A549 (cell line): ENCODE data around the gene EPHB6. TPM values are rescaled to one million over a fixed set of nuclear protein-coding genes. Genes with fewer than 3 reads are reported as not detected.

Source experiments
- ATAC-seq, 2 experiments: fragments of 200-7000 bp in 1 of 2; fragments of >200 bp in 1 of 2; cut with Nextera tagmentation in 1 of 2; cut with Tn5 transposase in 1 of 2; 3 replicates each; pipeline versions ENCODE4 v1.8.0 to v1.9.1; 2018 to 2020; ENCODE audit warnings: mild to moderate bottlenecking in 1 of 2, moderate library complexity in 1 of 2
- CTCF ChIA-PET: fragments of 300-600 bp; sonication (Branson Sonifier 250); formaldehyde crosslinking; extraction: SDS; loops from one replicate; lab custom pipeline; 2021; ENCODE audit warnings: antibody characterized with exemption, inconsistent platforms; lab: Yijun Ruan, JAX
- POLR2A ChIA-PET: fragments of 350-600 bp; formaldehyde crosslinking; extraction: SDS; loops from one replicate; lab custom pipeline; 2021; ENCODE audit warnings: antibody characterized with exemption, inconsistent platforms; lab: Yijun Ruan, JAX
- DNase-seq, 2 experiments: peaks; one replicate each; pipeline versions ENCODE4 v3.0.0 to v3.0.0-alpha.2; 2011 to 2016; ENCODE audit warnings: low read depth in 1 of 2, low spot score in 1 of 2
- FAIRE-seq: peaks from 2 replicates; lab custom pipeline; 2011; peaks lifted over from hg19 to GRCh38; lab: Jason Lieb, UNC
- H3K27ac ChIP-seq, 2 experiments: fragments of >200 bp; sonication (Bioruptor Twin); formaldehyde crosslinking; 3 replicates each; pipeline ENCODE4 v1.5.1; 2016 to 2017
- H3K4me1 ChIP-seq: fragments of >200 bp; sonication (Bioruptor Twin); formaldehyde crosslinking; 3 replicates; pipeline ENCODE4 v1.6.1; 2016
- H3K4me2 ChIP-seq: fragments of >200 bp; sonication (Bioruptor Twin); formaldehyde crosslinking; 3 replicates; pipeline ENCODE4 v1.6.1; 2016
- H3K4me3 ChIP-seq: fragments of >200 bp; sonication (Bioruptor Twin); formaldehyde crosslinking; 3 replicates; pipeline ENCODE4 v1.5.1; 2016
- H3K9me3 ChIP-seq: fragments of >200 bp; sonication (Bioruptor Twin); formaldehyde crosslinking; 3 replicates; pipeline ENCODE4 v1.6.1; 2016
- BCL3 ChIP-seq: fragments of >200 bp; sonication (Bioruptor Twin); formaldehyde crosslinking; IDR thresholded peaks from 3 replicates; pipeline ENCODE4 v1.6.1; 2016
- CBX2 ChIP-seq: fragments of 200-600 bp; sonication (generic); IDR thresholded peaks from 2 replicates; pipeline ENCODE4 v1.6.1; 2016; ENCODE audit warnings: low read depth, mild to moderate bottlenecking, borderline replicate concordance
- CEBPB ChIP-seq, 2 experiments: fragments of >200 bp in 1 of 2; sonication (Bioruptor Twin) in 1 of 2; formaldehyde crosslinking in 1 of 2; IDR thresholded peaks; 2 replicates each; pipeline ENCODE4 v1.6.1; 2012 to 2016
- EHMT2 ChIP-seq: fragments of 200-600 bp; sonication (generic); IDR thresholded peaks from 2 replicates; pipeline ENCODE4 v1.6.1; 2016; ENCODE audit warnings: antibody characterized with exemption, low read depth, mild to moderate bottlenecking, moderate library complexity
- ELK1 ChIP-seq: fragments of 150-350 bp; IDR thresholded peaks from 2 replicates; pipeline ENCODE4 v1.6.1; 2014; ENCODE audit warnings: low read depth, mild to moderate bottlenecking, low read length
- FOSL2 ChIP-seq, 2 experiments: fragments of 450-650 bp in 1 of 2; fragments of >200 bp in 1 of 2; sonication (Bioruptor Twin) in 1 of 2; formaldehyde crosslinking; IDR thresholded peaks; 2 replicates each; pipeline versions ENCODE4 v1.5.0 to v1.6.1; 2016 to 2020; ENCODE audit warnings: mild to moderate bottlenecking in 1 of 2, moderate library complexity in 1 of 2
- GATA3 ChIP-seq: IDR thresholded peaks from 2 replicates; pipeline ENCODE4 v1.6.1; 2012; ENCODE audit warnings: borderline replicate concordance
- HDAC2 ChIP-seq: fragments of 200-600 bp; sonication (generic); IDR thresholded peaks from 2 replicates; pipeline ENCODE4 v1.6.1; 2016
- HEYL ChIP-seq: fragments of 250-450 bp; sonication (Bioruptor Pico); IDR thresholded peaks from 2 replicates; pipeline ENCODE4 v1.8.0; 2021; ENCODE audit warnings: mild to moderate bottlenecking, moderate library complexity
- HMGXB4 ChIP-seq: fragments of 250-450 bp; sonication (Bioruptor Pico); IDR thresholded peaks from 2 replicates; pipeline ENCODE4 v1.5.0; 2021; ENCODE audit warnings: mild to moderate bottlenecking, moderate library complexity, borderline replicate concordance
- JUN ChIP-seq, 2 experiments: fragments of >200 bp; sonication (Bioruptor Twin); formaldehyde crosslinking; IDR thresholded peaks; 2 replicates in 1 of 2; 3 replicates in 1 of 2; pipeline ENCODE4 v1.6.1; 2016 to 2017
- KDM5A ChIP-seq: fragments of 200-600 bp; sonication (generic); IDR thresholded peaks from 2 replicates; pipeline ENCODE4 v1.6.1; 2016; ENCODE audit warnings: antibody characterized with exemption, mild to moderate bottlenecking
- NPAS2 ChIP-seq: fragments of 250-450 bp; sonication (Bioruptor Pico); IDR thresholded peaks from 2 replicates; pipeline ENCODE4 v1.8.0; 2022; ENCODE audit warnings: mild to moderate bottlenecking, moderate library complexity, borderline replicate concordance
- NR3C1 ChIP-seq: fragments of >200 bp; sonication (Bioruptor Twin); formaldehyde crosslinking; IDR thresholded peaks from 3 replicates; pipeline ENCODE4 v1.6.1; 2017
- POLR2AphosphoS2 ChIP-seq: conservative IDR thresholded peaks from 2 replicates; pipeline ENCODE4 v1.6.1; 2012; ENCODE audit warnings: low read length, improper control_type of control experiment, inconsistent platforms
- RNF2 ChIP-seq: fragments of 200-600 bp; sonication (generic); IDR thresholded peaks from 2 replicates; pipeline ENCODE4 v1.6.1; 2016; ENCODE audit warnings: low read depth, mild to moderate bottlenecking, antibody characterized with exemption, moderate library complexity, borderline replicate concordance
- TFCP2L1 ChIP-seq: fragments of 250-450 bp; sonication (Bioruptor Pico); IDR thresholded peaks from 2 replicates; pipeline ENCODE4 v1.5.0; 2021; ENCODE audit warnings: mild to moderate bottlenecking
- ZNF302 ChIP-seq: fragments of 250-450 bp; sonication (Bioruptor Pico); IDR thresholded peaks from 2 replicates; pipeline ENCODE4 v1.9.0; 2021; ENCODE audit warnings: inconsistent platforms, mild to moderate bottlenecking, moderate library complexity
- WGBS: methylation state at CpG from one replicate; pipeline ENCODE4 v1.1.6; 2017; ENCODE audit errors: missing lambda C conversion rate; 5-methylcytosine and 5-hydroxymethylcytosine counted together
- polyA plus RNA-seq, 4 experiments: library from polyadenylated mRNA; depleted of rRNA in 3 of 4; stranded (reverse); fragments of >200 nt; fragmentation: RNase III in 1 of 4; extraction: RNeasy Plus Mini Kit Qiagen cat#74134 plus additional on column Dnase treatment in 1 of 4; gene quantifications; 2 replicates in 3 of 4; 3 replicates in 1 of 4; pipeline ENCODE4 v1.2.3, GENCODE V29; 2011 to 2017
- TF ChIP-seq, protein P1 (sequence below): fragments of 200-600 bp; sonication (generic); IDR thresholded peaks from 2 replicates; pipeline ENCODE4 v1.6.1; 2016; ENCODE audit warnings: antibody characterized with exemption, mild to moderate bottlenecking, moderate library complexity

The EPHB6 gene
- polyA plus RNA-seq, 2 of the 4 experiments (the other 2 are of a cell fraction), result 0.26 to 0.37 TPM

GRCh38 chr7:142876236-142876960 is 21.5 kb downstream of the EPHB6 start (continued):
- TF ChIP-seq BCL3, result no peak

GRCh38 chr7:142876991-142877910 is 22.4 kb downstream of the EPHB6 start:
- DNase-seq, result no peak
- Histone ChIP-seq H3K27ac (no peak overlapping the region), H3K4me1 (no peaks in the 10 kb centered on the region), H3K4me2 (no peak overlapping the region), H3K4me3 (no peak overlapping the region), H3K9me3 (no peaks in the 10 kb centered on the region)
- WGBS, result 33% methylated on average over 17 of the region's 18 CpGs
- TF ChIP-seq TFCP2L1, result no peak
- no peak for ATAC-seq
- CTCF ChIA-PET, result interaction anchor here (0.8 to 0.9 kb wide), 2 partner anchors 10 to 422 kb away, joined by 3 to 4 read pairs; no protein-coding TSS in a partner anchor
- FAIRE-seq, result no peak
- POLR2A ChIA-PET, result no interaction called here

- POLR2A ChIA-PET, result no interaction called here
- no peak overlapping the region for H3K27ac ChIP-seq
- H3K9me3 ChIP-seq, result no peaks in the 10 kb centered on the region
- H3K4me2 ChIP-seq, result no peak overlapping the region
- ATAC-seq (no peak), FAIRE-seq (no peak)
- TF ChIP-seq CBX2 (no peak), RNF2 (no peak), NPAS2 (CRISPR knock-in tag) (no peak), GATA3 (no peak), NR3C1 (no peak), POLR2AphosphoS2 (no peak), EHMT2 (no peak), TFCP2L1 (no peak), CEBPB (IDR thresholded peaks at IDR 0.05) (no peak), HMGXB4 (CRISPR knock-in tag) (no peak), HEYL (no peak), ZNF302 (CRISPR knock-in tag) (no peak), JUN (IDR thresholded peaks at IDR 0.05) (no peak), BCL3 (no peak), FOSL2 (IDR thresholded peaks at IDR 0.05) (no peak), FOSL2 (CRISPR knock-in tag; IDR thresholded peaks at IDR 0.05) (no peak), HDAC2 (no peak), ELK1 (no peak), KDM5A (no peak)
- TF ChIP-seq, protein P1, sequence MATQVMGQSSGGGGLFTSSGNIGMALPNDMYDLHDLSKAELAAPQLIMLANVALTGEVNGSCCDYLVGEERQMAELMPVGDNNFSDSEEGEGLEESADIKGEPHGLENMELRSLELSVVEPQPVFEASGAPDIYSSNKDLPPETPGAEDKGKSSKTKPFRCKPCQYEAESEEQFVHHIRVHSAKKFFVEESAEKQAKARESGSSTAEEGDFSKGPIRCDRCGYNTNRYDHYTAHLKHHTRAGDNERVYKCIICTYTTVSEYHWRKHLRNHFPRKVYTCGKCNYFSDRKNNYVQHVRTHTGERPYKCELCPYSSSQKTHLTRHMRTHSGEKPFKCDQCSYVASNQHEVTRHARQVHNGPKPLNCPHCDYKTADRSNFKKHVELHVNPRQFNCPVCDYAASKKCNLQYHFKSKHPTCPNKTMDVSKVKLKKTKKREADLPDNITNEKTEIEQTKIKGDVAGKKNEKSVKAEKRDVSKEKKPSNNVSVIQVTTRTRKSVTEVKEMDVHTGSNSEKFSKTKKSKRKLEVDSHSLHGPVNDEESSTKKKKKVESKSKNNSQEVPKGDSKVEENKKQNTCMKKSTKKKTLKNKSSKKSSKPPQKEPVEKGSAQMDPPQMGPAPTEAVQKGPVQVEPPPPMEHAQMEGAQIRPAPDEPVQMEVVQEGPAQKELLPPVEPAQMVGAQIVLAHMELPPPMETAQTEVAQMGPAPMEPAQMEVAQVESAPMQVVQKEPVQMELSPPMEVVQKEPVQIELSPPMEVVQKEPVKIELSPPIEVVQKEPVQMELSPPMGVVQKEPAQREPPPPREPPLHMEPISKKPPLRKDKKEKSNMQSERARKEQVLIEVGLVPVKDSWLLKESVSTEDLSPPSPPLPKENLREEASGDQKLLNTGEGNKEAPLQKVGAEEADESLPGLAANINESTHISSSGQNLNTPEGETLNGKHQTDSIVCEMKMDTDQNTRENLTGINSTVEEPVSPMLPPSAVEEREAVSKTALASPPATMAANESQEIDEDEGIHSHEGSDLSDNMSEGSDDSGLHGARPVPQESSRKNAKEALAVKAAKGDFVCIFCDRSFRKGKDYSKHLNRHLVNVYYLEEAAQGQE, result no peak
- TF ChIP-seq, all 56 proteins: peak for 0
- CTCF ChIA-PET, result interaction anchor here (0.6 kb wide), 1 partner anchor 64 kb away, joined by 3 read pairs; no protein-coding TSS in a partner anchor
- Histone ChIP-seq H3K4me3 (no peak overlapping the region), H3K4me1 (no peaks in the 10 kb centered on the region)
- WGBS, result 7% methylated on average over 3 of the region's 3 CpGs
- DNase-seq, result no peak
Observed at GRCh38 chr7:142878315-142878714, 23.4 kb downstream of the EPHB6 start.
